Keratinocyte (primary cell): ENCODE measurements around the gene TBCD. TPM values are rescaled to one million over a fixed set of nuclear protein-coding genes. Genes with fewer than 3 reads are reported as not detected.
"Not testable (repeated sequence)": the region's sequence is repeated elsewhere in the genome, so short reads cannot be mapped to it uniquely, and the experiment has no call there.

Experiments used
- DNase-seq: peaks from one replicate; pipeline ENCODE4 v3.0.0-alpha.2; 2011; ENCODE audit warnings: low read depth, missing footprints, low spot score
- FAIRE-seq: peaks from 2 replicates; lab custom pipeline; 2011; peaks lifted over from hg19 to GRCh38; lab: Jason Lieb, UNC
- H2AFZ ChIP-seq: 2 replicates; pipeline ENCODE4 v1.6.0; 2012; ENCODE audit warnings: low read length, control low read depth, inconsistent platforms; ENCODE audit not compliant: control insufficient read depth
- H3K27ac ChIP-seq: 2 replicates; pipeline ENCODE4 v1.5.1; 2011; ENCODE audit warnings: low read length; ENCODE audit not compliant: control insufficient read depth, insufficient read depth
- H3K27me3 ChIP-seq: 3 replicates; pipeline ENCODE4 v1.6.0; 2011; ENCODE audit warnings: low read length; ENCODE audit not compliant: control insufficient read depth, insufficient read depth; ENCODE audit errors: extremely low read depth
- H3K36me3 ChIP-seq, 2 experiments: 2 replicates in 1 of 2; 3 replicates in 1 of 2; pipeline ENCODE4 v1.5.1; 2011; ENCODE audit warnings: low read length in 2 of 2, mild to moderate bottlenecking in 1 of 2; ENCODE audit not compliant: control insufficient read depth in 2 of 2, insufficient read depth in 2 of 2; ENCODE audit errors: extremely low read depth in 1 of 2
- H3K4me1 ChIP-seq: 3 replicates; pipeline ENCODE4 v1.5.1; 2011; ENCODE audit warnings: low read length; ENCODE audit not compliant: control insufficient read depth, insufficient read depth; ENCODE audit errors: extremely low read depth
- H3K4me2 ChIP-seq: 3 replicates; pipeline ENCODE4 v1.6.0; 2011; ENCODE audit warnings: low read depth, low read length; ENCODE audit not compliant: control insufficient read depth, insufficient read depth; ENCODE audit errors: extremely low read depth
- H3K4me3 ChIP-seq, 3 experiments: fragments of 200-600 bp in 1 of 3; sonication (generic) in 1 of 3; 2 replicates in 2 of 3; 3 replicates in 1 of 3; pipeline ENCODE4 v1.5.1; 2011 to 2016; ENCODE audit warnings: low read length in 3 of 3, mild to moderate bottlenecking in 3 of 3, control low read depth in 2 of 3, inconsistent platforms in 1 of 3, low read depth in 1 of 3, mixed read lengths in 1 of 3, mixed run types in 1 of 3, moderate library complexity in 1 of 3; ENCODE audit not compliant: control insufficient read depth in 2 of 3, insufficient read depth in 2 of 3; ENCODE audit errors: extremely low read depth in 1 of 3
- H3K79me2 ChIP-seq: 2 replicates; pipeline ENCODE4 v1.6.0; 2012; ENCODE audit warnings: low read length; ENCODE audit not compliant: control insufficient read depth, insufficient read depth
- H3K9ac ChIP-seq: 3 replicates; pipeline ENCODE4 v1.6.0; 2011; ENCODE audit warnings: low read length; ENCODE audit not compliant: control insufficient read depth, insufficient read depth; ENCODE audit errors: extremely low read depth
- H3K9me1 ChIP-seq: 3 replicates; pipeline ENCODE4 v1.6.0; 2011; ENCODE audit warnings: low read length; ENCODE audit not compliant: control insufficient read depth, insufficient read depth; ENCODE audit errors: extremely low read depth
- H3K9me3 ChIP-seq: 2 replicates; pipeline ENCODE4 v1.5.1; 2012; ENCODE audit warnings: low read depth, low read length; ENCODE audit not compliant: control insufficient read depth
- H4K20me1 ChIP-seq: 3 replicates; pipeline ENCODE4 v1.6.0; 2011; ENCODE audit warnings: low read length; ENCODE audit not compliant: control insufficient read depth, insufficient read depth; ENCODE audit errors: extremely low read depth
- EZH2 ChIP-seq: IDR thresholded peaks from one replicate; pipeline ENCODE4 v1.6.1; 2012; ENCODE audit warnings: inconsistent platforms, mild to moderate bottlenecking, low read length, moderate library complexity
- dilution Hi-C: fragments of 300-500 bp; cut with MboI; formaldehyde crosslinking; loops from one replicate; pipeline ENCODE4 v1.7.0; 2020; ENCODE audit warnings: low sequenced_read_pairs; ENCODE audit not compliant: extremely low pct_ligation_motif_present
- polyA plus RNA-seq, 5 experiments: library from polyadenylated mRNA; depleted of rRNA in 3 of 5; stranded (reverse) in 3 of 5; stranded (forward) in 1 of 5; unstranded in 1 of 5; fragments of >200 nt; gene quantifications; 1 replicate in 1 of 5; 2 replicates in 3 of 5; 3 replicates in 1 of 5; pipeline versions ENCODE4 v1.2.1 to v1.2.3, GENCODE V29; 2011 to 2012; ENCODE audit warnings: missing spikeins in 2 of 5, low read depth in 1 of 5, low replicate concordance in 1 of 5
- TF ChIP-seq, protein P1 (sequence below), 3 experiments: IDR thresholded peaks in 1 of 3; conservative IDR thresholded peaks in 1 of 3; optimal IDR thresholded peaks in 1 of 3; 2 replicates in 2 of 3; 3 replicates in 1 of 3; pipeline versions ENCODE3 to v1.5.1; 2011; ENCODE audit warnings: low read length in 3 of 3, mild to moderate bottlenecking in 3 of 3, moderate library complexity in 2 of 3, control low read depth in 1 of 3, inconsistent platforms in 1 of 3; ENCODE audit not compliant: insufficient read depth in 2 of 3; ENCODE audit errors: extremely low read depth in 1 of 3

Gene TBCD
- polyA plus RNA-seq, 1 donor (not counting 4 experiments of a cell fraction or from before 2014, with no cell fraction given), result 36.2 TPM

- H3K4me2 ChIP-seq, result no peak overlapping the region
- H3K9me1 ChIP-seq, result no peaks in the 10 kb centered on the region
- no peak overlapping the region for H3K9ac ChIP-seq
- no peaks in the 10 kb centered on the region for H3K79me2 ChIP-seq
- H3K4me1 ChIP-seq, result peaks cover 5% of the 10 kb centered on the region
- H3K4me3 ChIP-seq, result no peak overlapping the region
- H3K36me3 ChIP-seq, result no peaks in the 10 kb centered on the region
- no peaks in the 10 kb centered on the region for H4K20me1 ChIP-seq
- dilution Hi-C loops, result no loop called here
- no peak for DNase-seq
- H3K9me3 ChIP-seq, result peaks cover 6% of the 10 kb centered on the region
- no peaks in the 10 kb centered on the region for H3K27me3 ChIP-seq
- no peak overlapping the region for H3K27ac ChIP-seq
- TF ChIP-seq EZH2, result no peak
- TF ChIP-seq, protein P1, sequence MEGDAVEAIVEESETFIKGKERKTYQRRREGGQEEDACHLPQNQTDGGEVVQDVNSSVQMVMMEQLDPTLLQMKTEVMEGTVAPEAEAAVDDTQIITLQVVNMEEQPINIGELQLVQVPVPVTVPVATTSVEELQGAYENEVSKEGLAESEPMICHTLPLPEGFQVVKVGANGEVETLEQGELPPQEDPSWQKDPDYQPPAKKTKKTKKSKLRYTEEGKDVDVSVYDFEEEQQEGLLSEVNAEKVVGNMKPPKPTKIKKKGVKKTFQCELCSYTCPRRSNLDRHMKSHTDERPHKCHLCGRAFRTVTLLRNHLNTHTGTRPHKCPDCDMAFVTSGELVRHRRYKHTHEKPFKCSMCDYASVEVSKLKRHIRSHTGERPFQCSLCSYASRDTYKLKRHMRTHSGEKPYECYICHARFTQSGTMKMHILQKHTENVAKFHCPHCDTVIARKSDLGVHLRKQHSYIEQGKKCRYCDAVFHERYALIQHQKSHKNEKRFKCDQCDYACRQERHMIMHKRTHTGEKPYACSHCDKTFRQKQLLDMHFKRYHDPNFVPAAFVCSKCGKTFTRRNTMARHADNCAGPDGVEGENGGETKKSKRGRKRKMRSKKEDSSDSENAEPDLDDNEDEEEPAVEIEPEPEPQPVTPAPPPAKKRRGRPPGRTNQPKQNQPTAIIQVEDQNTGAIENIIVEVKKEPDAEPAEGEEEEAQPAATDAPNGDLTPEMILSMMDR (optimal IDR thresholded peaks at IDR 0.05 in 1 of 3, IDR thresholded peaks at IDR 0.05 in 1 of 3, conservative IDR thresholded peaks at IDR 0.05 in 1 of 3; ENCODE audit: extremely low read depth in 1 of 3, insufficient read depth in 2 of 3, low read length in 3 of 3), result no peak
- H2AFZ ChIP-seq, result no peak overlapping the region
- FAIRE-seq, result no peak
These were observed 210.4 kb downstream of the TBCD start for GRCh38 chr17:82962163-82962720.

DNA sequence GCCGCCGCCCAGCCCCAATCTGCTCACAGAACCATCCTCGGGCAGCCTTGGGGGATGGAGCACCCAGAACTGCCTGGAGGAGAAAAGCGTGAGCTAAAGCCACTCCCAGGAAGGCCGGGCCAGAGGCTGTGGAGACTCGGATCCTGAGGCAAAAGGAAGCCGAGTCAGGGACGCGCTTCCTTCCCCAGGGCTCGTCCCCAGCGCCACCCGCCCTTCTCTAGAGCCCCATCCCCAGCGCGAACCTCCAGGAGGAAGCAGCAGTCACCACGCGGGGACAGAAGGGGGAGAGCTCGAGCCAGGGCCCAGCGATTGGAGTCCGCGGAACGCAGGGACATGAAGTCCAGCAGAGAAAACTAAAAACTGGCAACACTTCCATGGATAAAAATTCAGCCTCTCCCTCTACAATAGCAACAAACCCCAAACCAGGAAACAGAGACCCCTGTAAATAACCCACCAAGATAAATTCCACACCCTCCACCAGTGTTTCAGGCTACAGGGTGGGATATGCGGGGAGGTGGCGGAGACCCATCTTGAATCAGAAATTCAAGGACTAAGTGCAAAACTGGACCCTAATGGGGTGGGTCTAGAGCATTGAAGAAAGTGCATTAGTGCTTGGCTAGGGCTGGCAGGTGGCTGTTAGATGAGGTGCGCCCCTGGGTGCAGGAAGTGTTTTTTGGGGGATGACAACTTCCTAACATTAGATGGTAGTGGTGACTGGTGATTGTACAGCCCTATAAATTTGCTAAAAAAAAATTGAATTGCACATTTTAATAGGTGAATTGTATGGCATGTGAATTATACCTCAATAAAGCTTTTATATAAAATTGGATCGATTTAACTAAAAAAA is 211.5 kb downstream of the TBCD start:
- H3K4me1 ChIP-seq, result peaks cover 5% of the 10 kb centered on the region
- dilution Hi-C loops, result no loop called here
- H3K4me3 ChIP-seq, result no peak overlapping the region
- H3K36me3 ChIP-seq, result no peaks in the 10 kb centered on the region
- H3K79me2 ChIP-seq, result no peaks in the 10 kb centered on the region
- no peaks in the 10 kb centered on the region for H3K9me1 ChIP-seq
- no peak overlapping the region for H3K27ac ChIP-seq
- TF ChIP-seq, protein P1 (optimal IDR thresholded peaks at IDR 0.05 in 1 of 3, IDR thresholded peaks at IDR 0.05 in 1 of 3, conservative IDR thresholded peaks at IDR 0.05 in 1 of 3; ENCODE audit: extremely low read depth in 1 of 3, insufficient read depth in 2 of 3, low read length in 3 of 3), result peak; percentile 39 to 67 (median 64)
- TF ChIP-seq EZH2, result no peak
- peaks cover 4% of the 10 kb centered on the region for H3K9me3 ChIP-seq
- H4K20me1 ChIP-seq, result no peaks in the 10 kb centered on the region
- no peak for FAIRE-seq
- H2AFZ ChIP-seq, result peak overlapping the region; percentile 40
- no peak for DNase-seq
- H3K9ac ChIP-seq, result no peak overlapping the region
- H3K27me3 ChIP-seq, result no peaks in the 10 kb centered on the region
- peak overlapping the region; percentile 54 for H3K4me2 ChIP-seq

GRCh38 chr17:82964451-82964850 is 212.6 kb downstream of the TBCD start:
- H3K4me2 ChIP-seq, H3K27ac ChIP-seq, H3K79me2 ChIP-seq, H3K4me1 ChIP-seq, DNase-seq, H3K27me3 ChIP-seq, H3K9me3 ChIP-seq, H2AFZ ChIP-seq, H3K9ac ChIP-seq, FAIRE-seq, H4K20me1 ChIP-seq, dilution Hi-C loops, H3K36me3 ChIP-seq, H3K4me3 ChIP-seq, H3K9me1 ChIP-seq: not testable (repeated sequence)
